ENCODE measurements around the gene ITPKB. TPM values are rescaled to one million over a fixed set of nuclear protein-coding genes. Genes with fewer than 3 reads are reported as not detected.
"Not testable (repeated sequence)": the region's sequence is repeated elsewhere in the genome, so short reads cannot be mapped to it uniquely, and the experiment has no call there.

The ITPKB gene
- total RNA-seq, 2 experiments from 2014 or later: 30.7 to 30.8 TPM

DNA sequence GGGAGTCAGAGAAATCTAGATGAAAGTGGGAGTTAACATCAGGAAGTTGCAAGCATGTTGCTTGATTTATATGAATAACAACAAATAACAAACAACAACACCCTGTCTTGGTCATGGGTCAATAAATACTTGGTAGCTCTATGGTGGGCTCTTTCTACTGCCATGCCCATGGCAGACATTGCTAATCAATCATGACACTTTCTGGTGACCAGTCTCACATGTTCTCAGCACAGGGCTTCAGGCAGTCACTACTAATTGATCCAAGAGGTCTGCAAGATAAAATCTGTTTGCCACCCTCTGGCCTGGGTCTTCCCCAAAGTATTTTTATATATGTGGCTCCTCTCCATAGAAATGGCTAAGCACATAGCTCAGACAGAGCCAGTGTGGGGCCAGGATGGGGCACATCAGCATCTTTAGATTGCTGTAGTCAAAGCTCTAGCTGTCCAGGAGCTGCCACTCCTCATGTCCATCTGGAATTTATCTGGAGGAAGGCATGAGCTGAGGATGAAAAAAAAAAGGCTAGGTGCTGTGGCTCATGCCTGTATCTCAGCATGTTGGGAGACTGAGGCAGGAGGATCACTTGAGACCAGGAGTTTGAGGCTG is 139.3 kb downstream of the ITPKB start:
- Mint-ChIP-seq H3K36me3 (peaks cover 1% of the 10 kb centered on the region), H3K27ac (no peak overlapping the region), H3K27me3 (no peaks in the 10 kb centered on the region)

DNA sequence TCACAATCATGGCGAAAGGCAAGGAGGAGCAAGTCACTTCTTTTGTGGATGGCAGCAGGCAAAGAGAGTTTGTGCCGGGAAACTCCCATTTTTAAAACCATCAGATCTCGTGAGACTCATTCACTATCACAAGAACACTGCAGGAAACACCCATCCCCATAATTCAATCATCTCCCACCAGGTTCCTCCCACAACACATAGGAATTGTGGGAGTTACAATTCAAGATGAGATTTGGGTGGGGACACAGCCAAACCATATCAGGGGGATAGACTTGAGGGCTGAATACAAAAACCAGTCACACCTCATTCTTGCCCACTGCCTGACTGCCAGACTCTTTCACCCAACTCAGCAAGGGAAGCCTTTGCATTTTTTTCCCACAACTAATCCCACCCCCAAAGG is 140.1 kb downstream of the ITPKB start:
- DNase-seq, H3K9me3 Mint-ChIP-seq, H3K4me1 Mint-ChIP-seq, H3K36me3 Mint-ChIP-seq, H3K27ac Mint-ChIP-seq, H3K27me3 Mint-ChIP-seq, H3K4me3 Mint-ChIP-seq: not testable (repeated sequence)

More for the DNA sequence above, 139.3 kb downstream of the ITPKB start:
- DNase-seq: no peak
- Mint-ChIP-seq H3K4me3 (no peak overlapping the region), H3K9me3 (peaks cover 2% of the 10 kb centered on the region), H3K4me1 (no peaks in the 10 kb centered on the region)

- no peak for DNase-seq
- no peaks in the 10 kb centered on the region for H3K27me3 Mint-ChIP-seq
- peaks cover 1% of the 10 kb centered on the region for H3K36me3 Mint-ChIP-seq
- no peak overlapping the region for H3K4me3 Mint-ChIP-seq
- no peaks in the 10 kb centered on the region for H3K4me1 Mint-ChIP-seq
- H3K27ac Mint-ChIP-seq: no peak overlapping the region
- peaks cover 2% of the 10 kb centered on the region for H3K9me3 Mint-ChIP-seq
These were observed 140.6 kb downstream of the ITPKB start for GRCh38 chr1:226598455-226598849.

DNA sequence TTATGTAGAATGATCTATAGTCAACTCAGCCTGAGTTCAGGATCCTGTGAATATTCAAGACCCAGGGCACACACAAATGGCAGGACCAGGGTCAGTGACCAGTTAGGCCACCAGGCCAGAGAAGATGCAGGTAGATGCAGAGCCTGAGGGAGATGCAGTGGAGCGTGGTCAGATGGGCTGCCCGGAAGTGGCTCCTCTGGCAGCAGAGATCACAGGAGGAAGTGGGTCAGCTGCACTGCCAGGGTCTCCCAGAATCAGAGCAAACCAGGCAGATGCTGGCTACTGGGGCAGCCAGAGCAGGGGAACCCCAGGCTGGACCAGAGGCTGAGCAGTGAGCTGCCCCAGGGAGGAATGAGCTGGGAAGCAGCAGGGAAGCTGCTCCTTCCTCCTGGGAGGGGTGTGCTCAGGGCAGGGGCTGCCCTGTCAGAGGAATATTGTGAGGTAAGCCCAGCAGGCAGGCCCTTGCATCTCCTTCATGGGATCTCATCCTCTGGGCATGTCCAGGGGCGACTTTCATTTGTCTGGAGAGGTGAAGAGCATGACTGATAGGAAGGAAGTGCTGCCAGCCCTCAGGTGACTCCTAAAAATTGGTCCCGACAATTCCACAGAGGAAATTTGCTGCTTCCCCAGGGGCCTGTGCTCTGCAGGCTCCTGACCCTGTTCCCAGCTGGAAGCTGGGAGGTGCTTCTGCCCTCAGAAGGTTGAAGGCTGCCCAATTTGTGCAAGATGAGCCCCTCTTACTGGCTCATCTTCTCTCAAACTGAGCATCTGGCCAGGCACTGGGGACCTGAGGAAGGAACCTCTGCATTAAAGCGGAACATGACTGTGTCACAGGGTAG is 141.2 kb downstream of the ITPKB start:
- no peaks in the 10 kb centered on the region for H3K27me3 Mint-ChIP-seq
- no peak overlapping the region for H3K4me3 Mint-ChIP-seq
- no peaks in the 10 kb centered on the region for H3K4me1 Mint-ChIP-seq
- no peak for DNase-seq
- H3K9me3 Mint-ChIP-seq: peaks cover 2% of the 10 kb centered on the region
- H3K36me3 Mint-ChIP-seq: peaks cover 1% of the 10 kb centered on the region
- H3K27ac Mint-ChIP-seq: no peak overlapping the region

DNA sequence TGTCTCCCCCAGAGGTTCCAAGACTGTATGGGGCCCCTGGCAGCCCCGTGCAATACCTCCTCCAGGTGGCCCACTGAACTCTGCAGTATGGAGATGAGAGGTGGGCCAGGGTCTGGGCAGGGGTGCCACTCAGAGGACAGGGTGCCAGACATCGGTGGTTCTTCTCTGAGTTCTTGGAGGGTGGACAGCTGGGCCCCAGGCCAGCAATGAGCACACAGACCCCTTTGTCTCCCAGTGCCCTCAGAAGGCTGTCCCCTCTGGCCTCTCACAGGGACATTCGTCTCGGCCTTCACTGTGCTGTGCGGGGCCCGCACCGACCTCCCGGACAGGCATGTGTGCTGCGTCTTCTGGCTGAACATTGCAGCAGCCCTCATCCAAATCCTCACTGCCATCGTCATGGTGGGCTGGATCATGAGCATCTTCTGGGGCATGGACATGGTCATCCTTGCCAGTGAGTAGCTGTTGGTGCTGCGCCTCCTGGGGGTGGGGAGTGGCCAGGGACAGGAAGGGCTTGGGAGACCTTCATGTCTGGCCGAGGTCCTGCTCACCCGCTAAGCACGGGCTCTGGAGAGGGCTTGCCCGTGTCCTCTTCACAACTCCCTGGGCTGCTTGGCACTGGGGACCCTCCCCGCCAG is 142.4 kb downstream of the ITPKB start:
- H3K4me3 Mint-ChIP-seq: no peak overlapping the region
- H3K4me1 Mint-ChIP-seq: no peaks in the 10 kb centered on the region
- no peaks in the 10 kb centered on the region for H3K27me3 Mint-ChIP-seq
- peaks cover 1% of the 10 kb centered on the region for H3K36me3 Mint-ChIP-seq
- no peak for DNase-seq
- H3K9me3 Mint-ChIP-seq: peaks cover 2% of the 10 kb centered on the region
- no peak overlapping the region for H3K27ac Mint-ChIP-seq

DNA sequence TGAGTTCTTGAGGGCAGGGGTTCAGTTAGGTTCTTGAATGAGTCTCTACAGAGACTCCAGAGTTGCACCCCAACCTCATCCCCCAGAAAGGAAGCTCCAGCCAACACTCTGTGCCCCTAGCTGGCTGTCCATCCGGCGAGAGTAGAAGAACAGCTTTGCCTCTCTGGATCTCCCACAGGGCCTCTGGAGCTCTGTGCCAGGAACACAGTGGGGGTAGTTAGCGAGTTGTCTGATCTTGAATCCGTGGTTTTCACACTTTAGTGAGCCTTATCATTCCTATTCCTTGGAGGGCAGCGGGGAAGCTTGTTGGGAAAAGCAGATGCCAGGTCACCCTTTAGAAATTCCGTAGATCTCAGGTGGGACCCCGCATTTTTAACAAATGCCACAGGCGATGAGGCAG is 145.5 kb downstream of the ITPKB start:
- Mint-ChIP-seq H3K4me3 (no peak overlapping the region), H3K4me1 (no peaks in the 10 kb centered on the region), H3K27ac (peak overlapping the region; percentile 30), H3K27me3 (no peaks in the 10 kb centered on the region), H3K9me3 (peaks cover 2% of the 10 kb centered on the region), H3K36me3 (peaks cover 1% of the 10 kb centered on the region)
- no peak for DNase-seq

GRCh38 chr1:226590614-226591013 is 148.5 kb downstream of the ITPKB start:
- H3K36me3 Mint-ChIP-seq: peaks cover 1% of the 10 kb centered on the region
- no peak for DNase-seq
- H3K4me3 Mint-ChIP-seq: no peak overlapping the region
- H3K4me1 Mint-ChIP-seq: no peaks in the 10 kb centered on the region
- H3K9me3 Mint-ChIP-seq: peaks cover 2% of the 10 kb centered on the region
- H3K27ac Mint-ChIP-seq: no peak overlapping the region
- H3K27me3 Mint-ChIP-seq: no peaks in the 10 kb centered on the region

GRCh38 chr1:226589008-226589733 is 149.9 kb downstream of the ITPKB start:
- Mint-ChIP-seq H3K27ac (no peak overlapping the region), H3K4me1 (no peaks in the 10 kb centered on the region), H3K36me3 (no peaks in the 10 kb centered on the region), H3K27me3 (no peaks in the 10 kb centered on the region), H3K9me3 (no peaks in the 10 kb centered on the region), H3K4me3 (no peak overlapping the region)
- no peak for DNase-seq

GRCh38 chr1:226588484-226588883 is 150.6 kb downstream of the ITPKB start:
- H3K27ac Mint-ChIP-seq: no peak overlapping the region
- no peaks in the 10 kb centered on the region for H3K9me3 Mint-ChIP-seq
- H3K27me3 Mint-ChIP-seq: no peaks in the 10 kb centered on the region
- DNase-seq: no peak
- H3K4me3 Mint-ChIP-seq: no peak overlapping the region
- no peaks in the 10 kb centered on the region for H3K4me1 Mint-ChIP-seq
- H3K36me3 Mint-ChIP-seq: no peaks in the 10 kb centered on the region

DNA sequence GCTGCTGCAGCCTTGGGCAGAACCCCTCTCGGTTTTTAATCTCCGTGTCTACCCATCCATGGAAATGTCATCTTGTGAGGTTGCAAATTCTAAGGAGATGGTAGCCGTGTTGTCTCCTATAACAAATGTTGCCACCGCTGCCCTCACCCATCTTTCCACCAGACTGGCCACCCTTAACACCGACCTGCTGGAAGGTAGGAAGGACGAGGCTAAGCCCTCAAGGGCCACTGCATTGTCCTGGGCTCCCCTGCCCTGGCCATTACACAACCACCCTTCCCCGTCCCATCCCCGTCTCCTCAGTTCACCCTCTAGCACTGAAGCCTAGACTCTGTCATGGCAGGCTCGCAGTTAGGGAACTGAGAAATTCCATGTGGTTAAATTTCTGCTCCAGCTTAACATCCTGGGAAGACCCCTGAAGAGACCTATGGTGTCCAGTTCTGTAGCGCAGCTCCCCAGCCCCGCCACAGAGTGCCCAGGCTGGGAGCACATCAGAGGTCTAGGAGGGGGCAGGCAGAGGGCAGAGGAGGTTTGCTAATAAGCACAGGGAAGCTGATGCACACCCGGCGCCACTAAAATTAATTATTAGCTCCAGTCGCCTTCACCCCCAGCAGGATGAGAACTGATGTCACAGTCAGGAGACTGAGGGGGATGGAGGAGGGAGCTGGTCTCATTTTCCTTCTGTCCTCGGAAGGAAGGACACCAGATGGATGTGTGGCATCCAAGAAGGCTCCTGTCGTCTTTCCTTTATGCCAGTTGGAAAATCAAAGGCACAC is 152.2 kb downstream of the ITPKB start:
- no peak for DNase-seq
- Mint-ChIP-seq H3K36me3 (no peaks in the 10 kb centered on the region), H3K4me1 (no peaks in the 10 kb centered on the region), H3K4me3 (no peak overlapping the region), H3K9me3 (no peaks in the 10 kb centered on the region), H3K27ac (no peak overlapping the region), H3K27me3 (no peaks in the 10 kb centered on the region)

- Mint-ChIP-seq H3K27me3 (no peaks in the 10 kb centered on the region), H3K4me1 (no peaks in the 10 kb centered on the region), H3K9me3 (no peaks in the 10 kb centered on the region), H3K4me3 (no peak overlapping the region), H3K27ac (no peak overlapping the region), H3K36me3 (no peaks in the 10 kb centered on the region)
- no peak for DNase-seq
These were observed 153.0 kb downstream of the ITPKB start for GRCh38 chr1:226586116-226586515.

GRCh38 chr1:226584164-226584563 is 154.9 kb downstream of the ITPKB start:
- no peaks in the 10 kb centered on the region for H3K9me3 Mint-ChIP-seq
- H3K27ac Mint-ChIP-seq: no peak overlapping the region
- no peak overlapping the region for H3K4me3 Mint-ChIP-seq
- no peaks in the 10 kb centered on the region for H3K4me1 Mint-ChIP-seq
- DNase-seq: no peak
- no peaks in the 10 kb centered on the region for H3K27me3 Mint-ChIP-seq
- no peaks in the 10 kb centered on the region for H3K36me3 Mint-ChIP-seq

GRCh38 chr1:226582966-226583365 is 156.1 kb downstream of the ITPKB start:
- Mint-ChIP-seq H3K4me3 (no peak overlapping the region), H3K27ac (no peak overlapping the region), H3K36me3 (no peaks in the 10 kb centered on the region), H3K4me1 (no peaks in the 10 kb centered on the region), H3K9me3 (no peaks in the 10 kb centered on the region), H3K27me3 (no peaks in the 10 kb centered on the region)
- DNase-seq: no peak

All from activated naive CD8-positive, alpha-beta T cell treated with anti-CD3 and anti-CD28 coated beads for 36 hours (primary cell).